Endodermal cell (in vitro differentiated cells): ENCODE data around the gene GPATCH8. TPM values are rescaled to one million over a fixed set of nuclear protein-coding genes. Genes with fewer than 3 reads are reported as not detected.

ENCODE experiments used
- DNase-seq: peaks from one replicate; pipeline ENCODE4 v3.0.0-alpha.2; 2017
- H3K27ac ChIP-seq: 2 replicates; pipeline ENCODE4 v1.5.1; 2013; ENCODE audit warnings: mild to moderate bottlenecking, low read depth, low read length, moderate library complexity
- H3K27me3 ChIP-seq: 2 replicates; pipeline ENCODE4 v1.6.1; 2013; ENCODE audit warnings: mild to moderate bottlenecking, low read length, moderate library complexity; ENCODE audit not compliant: insufficient read depth, control insufficient read depth, poor library complexity, severe bottlenecking
- H3K36me3 ChIP-seq: 2 replicates; pipeline ENCODE4 v1.7.0; 2013; ENCODE audit warnings: mild to moderate bottlenecking, low read length, moderate library complexity; ENCODE audit not compliant: control insufficient read depth, insufficient read depth
- H3K4me1 ChIP-seq: one replicate; pipeline ENCODE4 v1.7.0; 2013; ENCODE audit warnings: low read length; ENCODE audit not compliant: control insufficient read depth, insufficient read depth
- H3K4me3 ChIP-seq: 2 replicates; pipeline ENCODE4 v1.5.1; 2013; ENCODE audit warnings: mild to moderate bottlenecking, low read length, moderate library complexity
- H3K9ac ChIP-seq: 2 replicates; pipeline ENCODE4 v1.6.1; 2013; ENCODE audit warnings: mild to moderate bottlenecking, low read length, moderate library complexity; ENCODE audit not compliant: poor library complexity, severe bottlenecking; ENCODE audit errors: extremely low read depth
- H3K9me3 ChIP-seq: 2 replicates; pipeline ENCODE4 v1.6.1; 2013; ENCODE audit warnings: mild to moderate bottlenecking, low read length, moderate library complexity; ENCODE audit not compliant: control insufficient read depth
- H3K27ac Mint-ChIP-seq: 2 replicates; pipeline ENCODE4 v1.8.0; 2020; ENCODE audit warnings: mixed read lengths
- H3K27me3 Mint-ChIP-seq: 2 replicates; pipeline ENCODE4 v1.8.0; 2021; ENCODE audit warnings: mild to moderate bottlenecking, mixed read lengths; ENCODE audit not compliant: insufficient read depth
- H3K36me3 Mint-ChIP-seq: 2 replicates; pipeline ENCODE4 v1.8.0; 2020; ENCODE audit warnings: low read depth, mixed read lengths
- H3K4me1 Mint-ChIP-seq: 2 replicates; pipeline ENCODE4 v1.8.0; 2020; ENCODE audit warnings: mixed read lengths
- H3K4me3 Mint-ChIP-seq: 2 replicates; pipeline ENCODE4 v1.8.0; 2020; ENCODE audit warnings: mild to moderate bottlenecking, moderate library complexity, mixed read lengths
- H3K9me3 Mint-ChIP-seq: 2 replicates; pipeline ENCODE4 v1.8.0; 2020; ENCODE audit warnings: mild to moderate bottlenecking, mixed read lengths
- WGBS, 2 experiments: methylation state at CpG; one replicate each; pipeline versions ENCODE4 v1.1.5 to v1.1.7; 2013; ENCODE audit warnings: missing lambda C conversion rate in 2 of 2, mixed read lengths in 1 of 2; ENCODE audit not compliant: insufficient coverage in 1 of 2, insufficient read length in 1 of 2; 5-methylcytosine and 5-hydroxymethylcytosine counted together
- total RNA-seq, 2 donors: library from RNA; stranded (reverse); fragmentation: NEBNext Ultra II Directional in 1 of 2; extraction: Animal tissue kit (Norgen Biotek cat#: 25700) in 1 of 2; gene quantifications; 2 replicates in 1 of 2; 3 replicates in 1 of 2; pipeline ENCODE4 v1.2.1, GENCODE V29; 2021
- TF ChIP-seq, protein P1 (sequence below): fragments of 200-600 bp; sonication (generic); conservative IDR thresholded peaks from 2 replicates; pipeline ENCODE4 v1.5.0; 2021; ENCODE audit warnings: antibody characterized with exemption, mild to moderate bottlenecking

Gene GPATCH8
- total RNA-seq, 2 donors from 2014 or later = 49.9 to 55.2 TPM

DNA sequence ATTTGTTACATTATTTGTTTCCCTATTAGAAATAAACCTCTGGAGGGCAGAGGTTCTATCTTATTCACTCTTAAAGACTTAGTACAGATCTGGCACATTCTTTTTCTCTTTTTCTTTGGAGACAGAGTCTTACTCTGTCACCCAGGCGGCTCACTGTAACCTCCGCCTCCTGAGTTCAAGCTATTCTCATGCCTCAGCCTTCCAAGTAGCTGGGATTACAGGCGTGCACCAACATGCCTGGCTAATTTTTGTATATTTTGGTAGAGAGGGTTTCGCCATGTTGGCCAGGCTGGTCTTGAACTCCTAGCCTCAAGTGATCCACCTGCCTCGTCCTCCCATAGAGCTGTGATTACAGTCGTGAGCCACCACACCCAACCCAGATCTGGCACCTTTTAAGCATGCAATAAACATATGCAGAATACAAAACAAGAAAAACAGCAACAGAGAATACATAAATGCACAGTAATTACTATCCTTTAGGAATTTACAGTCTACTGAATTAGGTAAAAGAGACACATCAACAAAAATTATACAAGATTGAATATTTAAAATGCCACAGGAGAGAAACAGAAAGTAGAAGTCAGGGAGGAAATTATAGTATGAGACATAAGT, 52.1 kb downstream of the GPATCH8 start:
- Histone ChIP-seq H3K27me3 (no peaks in the 10 kb centered on the region), H3K27ac (no peak overlapping the region), H3K9me3 (no peaks in the 10 kb centered on the region), H3K36me3 (peaks cover 10% of the 10 kb centered on the region), H3K4me3 (no peak overlapping the region), H3K4me1 (peaks cover 4% of the 10 kb centered on the region), H3K9ac (peak overlapping the region; percentile 6)
- TF ChIP-seq, protein P1, sequence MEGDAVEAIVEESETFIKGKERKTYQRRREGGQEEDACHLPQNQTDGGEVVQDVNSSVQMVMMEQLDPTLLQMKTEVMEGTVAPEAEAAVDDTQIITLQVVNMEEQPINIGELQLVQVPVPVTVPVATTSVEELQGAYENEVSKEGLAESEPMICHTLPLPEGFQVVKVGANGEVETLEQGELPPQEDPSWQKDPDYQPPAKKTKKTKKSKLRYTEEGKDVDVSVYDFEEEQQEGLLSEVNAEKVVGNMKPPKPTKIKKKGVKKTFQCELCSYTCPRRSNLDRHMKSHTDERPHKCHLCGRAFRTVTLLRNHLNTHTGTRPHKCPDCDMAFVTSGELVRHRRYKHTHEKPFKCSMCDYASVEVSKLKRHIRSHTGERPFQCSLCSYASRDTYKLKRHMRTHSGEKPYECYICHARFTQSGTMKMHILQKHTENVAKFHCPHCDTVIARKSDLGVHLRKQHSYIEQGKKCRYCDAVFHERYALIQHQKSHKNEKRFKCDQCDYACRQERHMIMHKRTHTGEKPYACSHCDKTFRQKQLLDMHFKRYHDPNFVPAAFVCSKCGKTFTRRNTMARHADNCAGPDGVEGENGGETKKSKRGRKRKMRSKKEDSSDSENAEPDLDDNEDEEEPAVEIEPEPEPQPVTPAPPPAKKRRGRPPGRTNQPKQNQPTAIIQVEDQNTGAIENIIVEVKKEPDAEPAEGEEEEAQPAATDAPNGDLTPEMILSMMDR = no peak
- 78 to 83% methylated on average over 6 of the region's 6 CpGs for WGBS, 2 experiments
- H3K4me1 Mint-ChIP-seq = peaks cover 15% of the 10 kb centered on the region
- H3K4me3 Mint-ChIP-seq = no peak overlapping the region
- no peaks in the 10 kb centered on the region for H3K9me3 Mint-ChIP-seq
- no peak overlapping the region for H3K27ac Mint-ChIP-seq
- DNase-seq = no peak
- H3K27me3 Mint-ChIP-seq = no peaks in the 10 kb centered on the region
- H3K36me3 Mint-ChIP-seq = peaks cover 19% of the 10 kb centered on the region

GRCh38 chr17:44448412-44448811, 54.8 kb downstream of the GPATCH8 start:
- no peak overlapping the region for H3K4me3 Mint-ChIP-seq
- H3K27me3 Mint-ChIP-seq = no peaks in the 10 kb centered on the region
- DNase-seq = no peak
- H3K27ac Mint-ChIP-seq = no peak overlapping the region
- Histone ChIP-seq H3K9me3 (no peaks in the 10 kb centered on the region), H3K27ac (no peak overlapping the region), H3K4me3 (no peak overlapping the region), H3K36me3 (peaks cover 5% of the 10 kb centered on the region), H3K9ac (no peak overlapping the region), H3K4me1 (peaks cover 4% of the 10 kb centered on the region), H3K27me3 (no peaks in the 10 kb centered on the region)
- 100% methylated on average over 1 of the region's 1 CpG; no CpG with 5 or more reads in 1 of the 2 experiments for WGBS, 2 experiments
- TF ChIP-seq, protein P1 = no peak
- H3K36me3 Mint-ChIP-seq = peaks cover 17% of the 10 kb centered on the region
- no peaks in the 10 kb centered on the region for H3K9me3 Mint-ChIP-seq
- peaks cover 21% of the 10 kb centered on the region for H3K4me1 Mint-ChIP-seq

DNA sequence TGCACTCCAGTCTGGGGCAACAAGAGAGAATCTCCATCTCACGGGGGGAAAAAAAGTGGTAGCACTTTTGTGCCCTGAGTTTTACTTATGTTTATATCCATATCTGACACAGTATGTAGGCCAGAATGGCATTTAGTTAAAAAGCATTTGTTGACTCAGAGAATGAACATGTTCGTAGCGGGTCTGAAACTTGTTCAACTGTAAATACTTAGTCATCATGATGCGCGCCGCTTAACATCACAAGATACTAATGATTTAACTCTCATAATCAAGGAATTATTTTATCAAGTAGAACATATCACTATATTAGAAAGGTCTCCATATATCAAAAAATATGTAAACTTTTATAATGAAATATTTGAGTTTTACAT, 58.5 kb downstream of the GPATCH8 start:
- TF ChIP-seq, protein P1 = no peak
- Histone ChIP-seq H3K9ac (peak overlapping the region; percentile 6), H3K4me1 (no peaks in the 10 kb centered on the region), H3K36me3 (peaks cover 11% of the 10 kb centered on the region), H3K9me3 (no peaks in the 10 kb centered on the region), H3K27me3 (no peaks in the 10 kb centered on the region), H3K27ac (no peak overlapping the region), H3K4me3 (no peak overlapping the region)
- peaks cover 6% of the 10 kb centered on the region for H3K4me1 Mint-ChIP-seq
- H3K4me3 Mint-ChIP-seq = no peak overlapping the region
- DNase-seq = no peak
- no peaks in the 10 kb centered on the region for H3K27me3 Mint-ChIP-seq
- H3K9me3 Mint-ChIP-seq = no peaks in the 10 kb centered on the region
- WGBS, 2 experiments = 88 to 90% methylated on average over 3 to 6 of the region's 6 CpGs
- H3K27ac Mint-ChIP-seq = peak overlapping the region; percentile 9
- H3K36me3 Mint-ChIP-seq = peaks cover 24% of the 10 kb centered on the region
